Erythroblast (primary cell): Measurements from ENCODE around the gene RBBP7.

Experiments
- GATA1 ChIP-seq: IDR thresholded peaks from 2 replicates; pipeline ENCODE4 v1.6.1; 2011; ENCODE audit warnings: low read depth, mild to moderate bottlenecking, control low read depth, low read length, moderate library complexity
- POLR2A ChIP-seq: IDR thresholded peaks from 2 replicates; pipeline ENCODE4 v1.6.1; 2011; ENCODE audit warnings: mild to moderate bottlenecking, low read length

DNA sequence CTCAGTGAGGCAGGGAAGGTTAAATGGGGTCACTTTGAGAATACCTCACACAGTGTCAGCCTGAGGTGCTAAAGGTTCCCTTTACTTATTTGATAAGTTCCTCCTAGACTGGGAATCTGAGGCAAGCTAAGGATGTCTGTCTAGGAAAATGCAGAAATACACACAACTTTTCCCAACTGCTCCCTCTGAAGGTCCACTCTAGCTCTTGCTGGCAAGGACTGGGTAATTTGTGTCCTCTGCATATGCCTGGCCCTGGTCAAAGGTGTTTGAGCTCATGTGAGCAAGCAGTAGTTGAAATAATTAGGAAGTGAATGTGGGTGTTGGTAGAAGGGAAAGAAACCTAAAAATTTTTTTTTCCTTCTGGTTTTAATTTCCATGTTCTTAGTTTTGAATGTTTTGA lies 62.6 kb downstream of the RBBP7 start:
- TF ChIP-seq POLR2A (no peak), GATA1 (no peak)
